ENCODE measurements around the gene ZNF346. TPM values are rescaled to one million over a fixed set of nuclear protein-coding genes. Genes with fewer than 3 reads are reported as not detected.

The ZNF346 gene
- total RNA-seq, 1 donor: 19.2 TPM

DNA sequence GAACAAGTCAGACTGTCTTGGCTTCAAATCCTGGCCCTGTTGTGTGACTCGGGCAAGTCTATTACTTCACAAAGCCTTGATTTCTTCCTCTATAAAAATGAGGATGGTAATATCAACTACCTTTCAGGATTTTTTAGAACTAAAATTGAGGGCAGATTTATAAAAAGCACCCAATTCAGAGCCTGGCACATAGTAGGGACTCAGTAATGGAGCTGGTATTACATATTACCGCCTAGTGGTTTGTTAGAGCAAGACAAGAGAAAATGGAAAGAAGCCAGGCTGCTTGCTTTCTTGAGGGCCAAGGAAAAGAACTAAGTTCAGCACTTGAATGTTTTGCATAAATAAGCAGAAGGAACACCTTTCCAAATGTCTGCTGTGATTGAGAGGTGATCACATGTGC, 19.4 kb downstream of the ZNF346 start:
- peaks cover 25% of the 10 kb centered on the region for H3K36me3 ChIP-seq (ENCODE audit: insufficient read depth, low read length)
- DNase-seq (ENCODE audit: insufficient read length, low spot score, missing footprints): no peak

GRCh38 chr5:177043114-177043513, 20.6 kb downstream of the ZNF346 start:
- Histone ChIP-seq H3K27me3 (ENCODE audit: insufficient read depth, low read length) (no peaks in the 10 kb centered on the region), H3K4me1 (ENCODE audit: insufficient read depth, low read length) (peaks cover 20% of the 10 kb centered on the region), H4K20me1 (ENCODE audit: insufficient read depth, low read length) (peaks cover 15% of the 10 kb centered on the region), H3K27ac (ENCODE audit: low read depth, low read length) (no peak overlapping the region), H3K4me3 (ENCODE audit: insufficient read depth, low read length) (no peak overlapping the region), H3K9me3 (ENCODE audit: low read depth, low read length) (no peaks in the 10 kb centered on the region), H3K79me2 (ENCODE audit: insufficient read depth, low read length) (peaks cover 11% of the 10 kb centered on the region), H2AFZ (ENCODE audit: low read length) (no peak overlapping the region), H3K4me2 (ENCODE audit: insufficient read depth, low read length) (no peak overlapping the region), H3K36me3 (ENCODE audit: insufficient read depth, low read length) (peaks cover 30% of the 10 kb centered on the region)
- no peak for DNase-seq (ENCODE audit: insufficient read length, low spot score, missing footprints)
- TF ChIP-seq, protein P1, sequence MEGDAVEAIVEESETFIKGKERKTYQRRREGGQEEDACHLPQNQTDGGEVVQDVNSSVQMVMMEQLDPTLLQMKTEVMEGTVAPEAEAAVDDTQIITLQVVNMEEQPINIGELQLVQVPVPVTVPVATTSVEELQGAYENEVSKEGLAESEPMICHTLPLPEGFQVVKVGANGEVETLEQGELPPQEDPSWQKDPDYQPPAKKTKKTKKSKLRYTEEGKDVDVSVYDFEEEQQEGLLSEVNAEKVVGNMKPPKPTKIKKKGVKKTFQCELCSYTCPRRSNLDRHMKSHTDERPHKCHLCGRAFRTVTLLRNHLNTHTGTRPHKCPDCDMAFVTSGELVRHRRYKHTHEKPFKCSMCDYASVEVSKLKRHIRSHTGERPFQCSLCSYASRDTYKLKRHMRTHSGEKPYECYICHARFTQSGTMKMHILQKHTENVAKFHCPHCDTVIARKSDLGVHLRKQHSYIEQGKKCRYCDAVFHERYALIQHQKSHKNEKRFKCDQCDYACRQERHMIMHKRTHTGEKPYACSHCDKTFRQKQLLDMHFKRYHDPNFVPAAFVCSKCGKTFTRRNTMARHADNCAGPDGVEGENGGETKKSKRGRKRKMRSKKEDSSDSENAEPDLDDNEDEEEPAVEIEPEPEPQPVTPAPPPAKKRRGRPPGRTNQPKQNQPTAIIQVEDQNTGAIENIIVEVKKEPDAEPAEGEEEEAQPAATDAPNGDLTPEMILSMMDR (IDR thresholded peaks at IDR 0.05; ENCODE audit: extremely low read depth, low read depth, low read length): no peak

More for the DNA sequence above, 19.4 kb downstream of the ZNF346 start:
- Histone ChIP-seq H3K4me1 (ENCODE audit: insufficient read depth, low read length) (peaks cover 20% of the 10 kb centered on the region), H4K20me1 (ENCODE audit: insufficient read depth, low read length) (peaks cover 24% of the 10 kb centered on the region), H3K4me3 (ENCODE audit: insufficient read depth, low read length) (no peak overlapping the region), H3K27me3 (ENCODE audit: insufficient read depth, low read length) (no peaks in the 10 kb centered on the region), H3K27ac (ENCODE audit: low read depth, low read length) (no peak overlapping the region), H2AFZ (ENCODE audit: low read length) (no peak overlapping the region), H3K4me2 (ENCODE audit: insufficient read depth, low read length) (no peak overlapping the region), H3K9me3 (ENCODE audit: low read depth, low read length) (no peaks in the 10 kb centered on the region), H3K79me2 (ENCODE audit: insufficient read depth, low read length) (peaks cover 23% of the 10 kb centered on the region)
- TF ChIP-seq, protein P1 (IDR thresholded peaks at IDR 0.05; ENCODE audit: extremely low read depth, low read depth, low read length): no peak

DNA sequence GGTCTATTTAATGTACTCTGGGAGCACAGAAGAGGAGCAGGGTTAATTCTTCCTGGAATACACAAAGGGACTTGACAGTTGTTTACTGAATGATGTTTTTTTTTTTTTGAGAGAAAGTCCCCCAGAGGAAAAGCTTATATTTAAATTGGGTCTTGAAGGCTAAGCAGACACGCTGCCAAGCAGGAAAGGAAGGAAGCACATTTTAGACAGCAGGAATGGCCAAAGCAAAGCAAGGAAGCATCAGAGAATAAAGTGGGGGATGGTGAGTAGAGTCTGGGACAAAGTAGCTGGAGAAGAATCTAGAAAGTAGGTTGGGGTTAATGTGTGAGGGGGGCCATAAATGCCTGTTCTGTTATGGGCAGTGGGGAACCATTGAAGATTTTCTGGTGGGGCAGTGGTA, 21.5 kb downstream of the ZNF346 start:
- Histone ChIP-seq H3K4me2 (ENCODE audit: insufficient read depth, low read length) (no peak overlapping the region), H3K4me3 (ENCODE audit: insufficient read depth, low read length) (no peak overlapping the region), H2AFZ (ENCODE audit: low read length) (no peak overlapping the region), H3K79me2 (ENCODE audit: insufficient read depth, low read length) (peaks cover 5% of the 10 kb centered on the region), H3K27me3 (ENCODE audit: insufficient read depth, low read length) (no peaks in the 10 kb centered on the region), H3K4me1 (ENCODE audit: insufficient read depth, low read length) (peaks cover 20% of the 10 kb centered on the region), H3K36me3 (ENCODE audit: insufficient read depth, low read length) (peaks cover 32% of the 10 kb centered on the region), H3K27ac (ENCODE audit: low read depth, low read length) (no peak overlapping the region), H4K20me1 (ENCODE audit: insufficient read depth, low read length) (peaks cover 15% of the 10 kb centered on the region), H3K9me3 (ENCODE audit: low read depth, low read length) (no peaks in the 10 kb centered on the region)
- TF ChIP-seq, protein P1 (IDR thresholded peaks at IDR 0.05; ENCODE audit: extremely low read depth, low read depth, low read length): no peak
- DNase-seq (ENCODE audit: insufficient read length, low spot score, missing footprints): peak; percentile 65

DNA sequence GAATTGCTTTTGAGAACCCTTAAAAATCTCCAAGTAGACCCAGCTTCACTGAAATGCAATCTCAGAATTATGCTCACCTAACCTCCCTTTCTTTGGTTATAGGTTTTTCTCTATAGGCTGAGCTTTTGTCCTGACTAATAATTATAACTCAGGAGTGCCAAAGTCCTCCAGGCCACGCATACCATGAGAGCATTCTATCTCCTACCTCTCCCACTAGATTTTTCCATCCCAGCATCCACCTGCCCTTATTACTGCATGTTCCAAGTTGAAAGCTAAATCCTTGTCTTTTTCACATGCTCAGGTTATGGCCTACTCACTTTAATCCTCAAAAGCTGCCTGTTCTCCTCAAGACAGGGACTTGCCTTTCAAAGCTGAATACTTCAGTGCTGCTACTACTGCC, 22.1 kb downstream of the ZNF346 start:
- Histone ChIP-seq H3K36me3 (ENCODE audit: insufficient read depth, low read length) (peaks cover 39% of the 10 kb centered on the region), H3K27ac (ENCODE audit: low read depth, low read length) (no peak overlapping the region), H3K9me3 (ENCODE audit: low read depth, low read length) (no peaks in the 10 kb centered on the region), H3K4me2 (ENCODE audit: insufficient read depth, low read length) (no peak overlapping the region), H3K4me3 (ENCODE audit: insufficient read depth, low read length) (no peak overlapping the region), H3K79me2 (ENCODE audit: insufficient read depth, low read length) (peaks cover under 1% of the 10 kb centered on the region), H3K4me1 (ENCODE audit: insufficient read depth, low read length) (peaks cover 20% of the 10 kb centered on the region), H4K20me1 (ENCODE audit: insufficient read depth, low read length) (peaks cover 12% of the 10 kb centered on the region), H3K27me3 (ENCODE audit: insufficient read depth, low read length) (no peaks in the 10 kb centered on the region), H2AFZ (ENCODE audit: low read length) (no peak overlapping the region)
- no peak for DNase-seq (ENCODE audit: insufficient read length, low spot score, missing footprints)
- TF ChIP-seq, protein P1 (IDR thresholded peaks at IDR 0.05; ENCODE audit: extremely low read depth, low read depth, low read length): no peak
